Measurements from ENCODE around the gene NFATC2.

The NFATC2 gene

GRCh38 chr20:51470499-51470820 lies 72.1 kb downstream of the NFATC2 start:
- TF ChIP-seq EZH2 (IDR thresholded peaks at IDR 0.05; ENCODE audit: borderline replicate concordance, low read length) (no peak), CTCF (IDR thresholded peaks at IDR 0.05; ENCODE audit: low read length) (no peak)
- Histone ChIP-seq H3K4me3 (ENCODE audit: low read depth, low read length, poor library complexity, severe bottlenecking) (no peak overlapping the region), H2AFZ (ENCODE audit: low read length) (no peak overlapping the region), H3K4me2 (ENCODE audit: low read length) (peak overlapping the region; percentile 35; the same call in 1 of the 2 replicates), H3K9me3 (ENCODE audit: low read length) (no peaks in the 10 kb centered on the region), H3K27ac (ENCODE audit: low read depth, low read length, poor library complexity, severe bottlenecking) (peak overlapping the region; percentile 85), H3K9ac (ENCODE audit: low read length) (0 out of 2 replicates have a peak overlapping the region, but pooled peaks have one; percentile 23), H3K27me3 (ENCODE audit: insufficient read depth, low read length) (no peaks in the 10 kb centered on the region), H3K9me2 (ENCODE audit: low read depth, low read length) (no peaks in the 10 kb centered on the region), H3K4me1 (ENCODE audit: insufficient read depth, low read length, severe bottlenecking) (peaks cover 42% of the 10 kb centered on the region), H3K36me3 (ENCODE audit: insufficient read depth, low read length) (peaks cover 68% of the 10 kb centered on the region), H3K79me2 (ENCODE audit: insufficient read depth, low read length) (no peaks in the 10 kb centered on the region), H3F3A (ENCODE audit: insufficient read depth, low read length) (no peaks in the 10 kb centered on the region), H4K20me1 (ENCODE audit: insufficient read depth, low read length) (no peaks in the 10 kb centered on the region)

- H3K9me2 ChIP-seq (ENCODE audit: low read depth, low read length), result no peaks in the 10 kb centered on the region
- H3K4me3 ChIP-seq (ENCODE audit: low read depth, low read length, poor library complexity, severe bottlenecking), result no peak overlapping the region
- H3K27ac ChIP-seq (ENCODE audit: low read depth, low read length, poor library complexity, severe bottlenecking), result peak overlapping the region; percentile 85
- TF ChIP-seq CTCF (IDR thresholded peaks at IDR 0.05; ENCODE audit: low read length), result no peak
- TF ChIP-seq EZH2 (IDR thresholded peaks at IDR 0.05; ENCODE audit: borderline replicate concordance, low read length), result no peak
- H3K9me3 ChIP-seq (ENCODE audit: low read length), result no peaks in the 10 kb centered on the region
- H3K9ac ChIP-seq (ENCODE audit: low read length), result peak overlapping the region; percentile 5; the same call in 1 of the 2 replicates
- peaks cover 63% of the 10 kb centered on the region for H3K36me3 ChIP-seq (ENCODE audit: insufficient read depth, low read length)
- H3F3A ChIP-seq (ENCODE audit: insufficient read depth, low read length), result no peaks in the 10 kb centered on the region
- peak overlapping the region; percentile 35; the same call in 1 of the 2 replicates for H3K4me2 ChIP-seq (ENCODE audit: low read length)
- H2AFZ ChIP-seq (ENCODE audit: low read length), result no peak overlapping the region
- H3K79me2 ChIP-seq (ENCODE audit: insufficient read depth, low read length), result no peaks in the 10 kb centered on the region
- no peaks in the 10 kb centered on the region for H4K20me1 ChIP-seq (ENCODE audit: insufficient read depth, low read length)
- no peaks in the 10 kb centered on the region for H3K27me3 ChIP-seq (ENCODE audit: insufficient read depth, low read length)
- peaks cover 44% of the 10 kb centered on the region for H3K4me1 ChIP-seq (ENCODE audit: insufficient read depth, low read length, severe bottlenecking)
Measured at GRCh38 chr20:51469578-51470498, 72.7 kb downstream of the NFATC2 start.

- H3K36me3 ChIP-seq (ENCODE audit: insufficient read depth, low read length), result peaks cover 58% of the 10 kb centered on the region
Measured at GRCh38 chr20:51469046-51469445, 73.5 kb downstream of the NFATC2 start.

More at GRCh38 chr20:51469046-51469445, 73.5 kb downstream of the NFATC2 start:
- Histone ChIP-seq H3F3A (ENCODE audit: insufficient read depth, low read length) (no peaks in the 10 kb centered on the region), H3K9me3 (ENCODE audit: low read length) (no peaks in the 10 kb centered on the region), H3K27me3 (ENCODE audit: insufficient read depth, low read length) (no peaks in the 10 kb centered on the region), H3K9ac (ENCODE audit: low read length) (no peak overlapping the region; the same call in 1 of the 2 replicates), H3K4me3 (ENCODE audit: low read depth, low read length, poor library complexity, severe bottlenecking) (no peak overlapping the region), H4K20me1 (ENCODE audit: insufficient read depth, low read length) (no peaks in the 10 kb centered on the region), H3K27ac (ENCODE audit: low read depth, low read length, poor library complexity, severe bottlenecking) (peak overlapping the region; percentile 85), H2AFZ (ENCODE audit: low read length) (no peak overlapping the region), H3K79me2 (ENCODE audit: insufficient read depth, low read length) (no peaks in the 10 kb centered on the region), H3K4me1 (ENCODE audit: insufficient read depth, low read length, severe bottlenecking) (peaks cover 52% of the 10 kb centered on the region), H3K4me2 (ENCODE audit: low read length) (no peak overlapping the region), H3K9me2 (ENCODE audit: low read depth, low read length) (no peaks in the 10 kb centered on the region)
- no peak for TF ChIP-seq EZH2 (IDR thresholded peaks at IDR 0.05; ENCODE audit: borderline replicate concordance, low read length)
- no peak for TF ChIP-seq CTCF (IDR thresholded peaks at IDR 0.05; ENCODE audit: low read length)
